Esophagus muscularis mucosa (tissue), 3 donors: ENCODE results near the gene MBTD1.
"Not testable (repeated sequence)": the region's sequence is repeated elsewhere in the genome, so short reads cannot be mapped to it uniquely, and the experiment has no call there.

Source experiments
- CTCF ChIP-seq, 3 experiments: fragments of 200-600 bp in 2 of 3; fragments of 450-650 bp in 1 of 3; sonication (generic) in 2 of 3; IDR thresholded peaks; one replicate each; pipeline ENCODE4 v1.5.1; 2017 to 2019; ENCODE audit warnings: antibody characterized with exemption in 3 of 3, mild to moderate bottlenecking in 2 of 3, moderate library complexity in 1 of 3
- POLR2A ChIP-seq: fragments of 450-650 bp; IDR thresholded peaks from one replicate; pipeline ENCODE4 v1.6.1; 2017; ENCODE audit warnings: antibody characterized with exemption, moderate library complexity, mild to moderate bottlenecking, low read depth
- POLR2AphosphoS5 ChIP-seq, 2 donors: sonication (generic); formaldehyde crosslinking; IDR thresholded peaks; one replicate each; pipeline ENCODE4 v1.6.1; 2017; ENCODE audit warnings: antibody characterized with exemption in 2 of 2

- TF ChIP-seq CTCF (IDR thresholded peaks at IDR 0.05); POLR2A; POLR2AphosphoS5 (IDR thresholded peaks at IDR 0.05): not testable (repeated sequence)
Measured at GRCh38 chr17:51225523-51225922, 34.3 kb downstream of the MBTD1 start.
